GM12872 (cell line): ENCODE data around the gene PTPRF.

Experiments
- CTCF ChIP-seq: IDR thresholded peaks from 3 replicates; pipeline ENCODE4 v1.5.1; 2011; ENCODE audit warnings: low read depth, mild to moderate bottlenecking, low read length, moderate library complexity; ENCODE audit not compliant: insufficient read depth

The PTPRF gene

GRCh38 chr1:43587594-43587993 lies 56.9 kb downstream of the PTPRF start:
- no peak for TF ChIP-seq CTCF

- TF ChIP-seq CTCF: no peak
Measured at GRCh38 chr1:43588592-43588991, 57.9 kb downstream of the PTPRF start.

- TF ChIP-seq CTCF: 0 out of 3 replicates have a peak, but pooled peaks have one; percentile 11
Measured at GRCh38 chr1:43590388-43590925, 59.8 kb downstream of the PTPRF start.

- TF ChIP-seq CTCF: no peak
Measured at GRCh38 chr1:43591181-43591580, 60.5 kb downstream of the PTPRF start.

GRCh38 chr1:43592051-43592665 lies 61.5 kb downstream of the PTPRF start:
- TF ChIP-seq CTCF: no peak

GRCh38 chr1:43592974-43593683 lies 62.4 kb downstream of the PTPRF start:
- TF ChIP-seq CTCF: no peak

- no peak for TF ChIP-seq CTCF
Measured at GRCh38 chr1:43596579-43596978, 65.9 kb downstream of the PTPRF start.
